Keratinocyte (primary cell): ENCODE measurements around the gene ZNF74. TPM values are rescaled to one million over a fixed set of nuclear protein-coding genes. Genes with fewer than 3 reads are reported as not detected.

Source experiments
- DNase-seq: peaks from one replicate; pipeline ENCODE4 v3.0.0-alpha.2; 2011; ENCODE audit warnings: low read depth, missing footprints, low spot score
- FAIRE-seq: peaks from 2 replicates; lab custom pipeline; 2011; peaks lifted over from hg19 to GRCh38; lab: Jason Lieb, UNC
- H2AFZ ChIP-seq: 2 replicates; pipeline ENCODE4 v1.6.0; 2012; ENCODE audit warnings: low read length, control low read depth, inconsistent platforms; ENCODE audit not compliant: control insufficient read depth
- H3K27ac ChIP-seq: 2 replicates; pipeline ENCODE4 v1.5.1; 2011; ENCODE audit warnings: low read length; ENCODE audit not compliant: control insufficient read depth, insufficient read depth
- H3K27me3 ChIP-seq: 3 replicates; pipeline ENCODE4 v1.6.0; 2011; ENCODE audit warnings: low read length; ENCODE audit not compliant: control insufficient read depth, insufficient read depth; ENCODE audit errors: extremely low read depth
- H3K36me3 ChIP-seq, 2 experiments: 2 replicates in 1 of 2; 3 replicates in 1 of 2; pipeline ENCODE4 v1.5.1; 2011; ENCODE audit warnings: low read length in 2 of 2, mild to moderate bottlenecking in 1 of 2; ENCODE audit not compliant: control insufficient read depth in 2 of 2, insufficient read depth in 2 of 2; ENCODE audit errors: extremely low read depth in 1 of 2
- H3K4me1 ChIP-seq: 3 replicates; pipeline ENCODE4 v1.5.1; 2011; ENCODE audit warnings: low read length; ENCODE audit not compliant: control insufficient read depth, insufficient read depth; ENCODE audit errors: extremely low read depth
- H3K4me2 ChIP-seq: 3 replicates; pipeline ENCODE4 v1.6.0; 2011; ENCODE audit warnings: low read depth, low read length; ENCODE audit not compliant: control insufficient read depth, insufficient read depth; ENCODE audit errors: extremely low read depth
- H3K4me3 ChIP-seq, 3 experiments: fragments of 200-600 bp in 1 of 3; sonication (generic) in 1 of 3; 2 replicates in 2 of 3; 3 replicates in 1 of 3; pipeline ENCODE4 v1.5.1; 2011 to 2016; ENCODE audit warnings: low read length in 3 of 3, mild to moderate bottlenecking in 3 of 3, control low read depth in 2 of 3, inconsistent platforms in 1 of 3, low read depth in 1 of 3, mixed read lengths in 1 of 3, mixed run types in 1 of 3, moderate library complexity in 1 of 3; ENCODE audit not compliant: control insufficient read depth in 2 of 3, insufficient read depth in 2 of 3; ENCODE audit errors: extremely low read depth in 1 of 3
- H3K79me2 ChIP-seq: 2 replicates; pipeline ENCODE4 v1.6.0; 2012; ENCODE audit warnings: low read length; ENCODE audit not compliant: control insufficient read depth, insufficient read depth
- H3K9ac ChIP-seq: 3 replicates; pipeline ENCODE4 v1.6.0; 2011; ENCODE audit warnings: low read length; ENCODE audit not compliant: control insufficient read depth, insufficient read depth; ENCODE audit errors: extremely low read depth
- H3K9me1 ChIP-seq: 3 replicates; pipeline ENCODE4 v1.6.0; 2011; ENCODE audit warnings: low read length; ENCODE audit not compliant: control insufficient read depth, insufficient read depth; ENCODE audit errors: extremely low read depth
- H3K9me3 ChIP-seq: 2 replicates; pipeline ENCODE4 v1.5.1; 2012; ENCODE audit warnings: low read depth, low read length; ENCODE audit not compliant: control insufficient read depth
- H4K20me1 ChIP-seq: 3 replicates; pipeline ENCODE4 v1.6.0; 2011; ENCODE audit warnings: low read length; ENCODE audit not compliant: control insufficient read depth, insufficient read depth; ENCODE audit errors: extremely low read depth
- CTCF ChIP-seq, 3 experiments: IDR thresholded peaks in 1 of 3; conservative IDR thresholded peaks in 1 of 3; optimal IDR thresholded peaks in 1 of 3; 2 replicates in 2 of 3; 3 replicates in 1 of 3; pipeline versions ENCODE3 to v1.5.1; 2011; ENCODE audit warnings: low read length in 3 of 3, mild to moderate bottlenecking in 3 of 3, moderate library complexity in 2 of 3, control low read depth in 1 of 3, inconsistent platforms in 1 of 3; ENCODE audit not compliant: insufficient read depth in 2 of 3; ENCODE audit errors: extremely low read depth in 1 of 3
- EZH2 ChIP-seq: IDR thresholded peaks from one replicate; pipeline ENCODE4 v1.6.1; 2012; ENCODE audit warnings: inconsistent platforms, mild to moderate bottlenecking, low read length, moderate library complexity
- dilution Hi-C: fragments of 300-500 bp; cut with MboI; formaldehyde crosslinking; loops from one replicate; pipeline ENCODE4 v1.7.0; 2020; ENCODE audit warnings: low sequenced_read_pairs; ENCODE audit not compliant: extremely low pct_ligation_motif_present
- polyA plus RNA-seq, 5 experiments: library from polyadenylated mRNA; depleted of rRNA in 3 of 5; stranded (reverse) in 3 of 5; stranded (forward) in 1 of 5; unstranded in 1 of 5; fragments of >200 nt; gene quantifications; 1 replicate in 1 of 5; 2 replicates in 3 of 5; 3 replicates in 1 of 5; pipeline versions ENCODE4 v1.2.1 to v1.2.3, GENCODE V29; 2011 to 2012; ENCODE audit warnings: missing spikeins in 2 of 5, low read depth in 1 of 5, low replicate concordance in 1 of 5

ZNF74 gene
- polyA plus RNA-seq, 1 donor (not counting 4 experiments of a cell fraction or from before 2014, with no cell fraction given), result 5.2 TPM

- H3K27me3 ChIP-seq, result no peaks in the 10 kb centered on the region
- H3K9ac ChIP-seq, result no peak overlapping the region
- no peaks in the 10 kb centered on the region for H4K20me1 ChIP-seq
- H3K9me3 ChIP-seq, result no peaks in the 10 kb centered on the region
- no peak for FAIRE-seq
- H3K27ac ChIP-seq, result no peak overlapping the region
- no peak overlapping the region for H2AFZ ChIP-seq
- TF ChIP-seq EZH2 (no peak), CTCF (optimal IDR thresholded peaks at IDR 0.05 in 1 of 3, IDR thresholded peaks at IDR 0.05 in 1 of 3, conservative IDR thresholded peaks at IDR 0.05 in 1 of 3; ENCODE audit: extremely low read depth in 1 of 3, insufficient read depth in 2 of 3, low read length in 3 of 3) (no peak)
- peaks cover 8 to 23% of the 10 kb centered on the region in 2 experiments for H3K36me3 ChIP-seq
- no peaks in the 10 kb centered on the region for H3K79me2 ChIP-seq
- H3K9me1 ChIP-seq, result no peaks in the 10 kb centered on the region
- dilution Hi-C loops, result no loop called here
- H3K4me1 ChIP-seq, result no peaks in the 10 kb centered on the region
- no peak for DNase-seq
- no peak overlapping the region for H3K4me2 ChIP-seq
- H3K4me3 ChIP-seq, result no peak overlapping the region
Measured at GRCh38 chr22:20406686-20407408, 12.9 kb downstream of the ZNF74 start.

GRCh38 chr22:20407829-20408228, 13.9 kb downstream of the ZNF74 start:
- Histone ChIP-seq H3K36me3 (peaks cover 8 to 22% of the 10 kb centered on the region in 2 experiments), H3K79me2 (no peaks in the 10 kb centered on the region), H3K9me3 (no peaks in the 10 kb centered on the region), H4K20me1 (no peaks in the 10 kb centered on the region), H3K4me1 (no peaks in the 10 kb centered on the region), H3K27ac (no peak overlapping the region), H3K4me3 (no peak overlapping the region), H3K9ac (no peak overlapping the region), H3K27me3 (no peaks in the 10 kb centered on the region), H3K4me2 (no peak overlapping the region), H2AFZ (no peak overlapping the region), H3K9me1 (no peaks in the 10 kb centered on the region)
- dilution Hi-C loops, result no loop called here
- FAIRE-seq (no peak), DNase-seq (no peak)
- TF ChIP-seq CTCF (optimal IDR thresholded peaks at IDR 0.05 in 1 of 3, IDR thresholded peaks at IDR 0.05 in 1 of 3, conservative IDR thresholded peaks at IDR 0.05 in 1 of 3; ENCODE audit: extremely low read depth in 1 of 3, insufficient read depth in 2 of 3, low read length in 3 of 3) (no peak), EZH2 (no peak)
